ENCODE results near the gene ZSWIM7. TPM values are rescaled to one million over a fixed set of nuclear protein-coding genes. Genes with fewer than 3 reads are reported as not detected.

ZSWIM7 gene
- total RNA-seq, 4 donors from 2014 or later, result 9.1 to 15.4 (median 12.5) TPM

DNA sequence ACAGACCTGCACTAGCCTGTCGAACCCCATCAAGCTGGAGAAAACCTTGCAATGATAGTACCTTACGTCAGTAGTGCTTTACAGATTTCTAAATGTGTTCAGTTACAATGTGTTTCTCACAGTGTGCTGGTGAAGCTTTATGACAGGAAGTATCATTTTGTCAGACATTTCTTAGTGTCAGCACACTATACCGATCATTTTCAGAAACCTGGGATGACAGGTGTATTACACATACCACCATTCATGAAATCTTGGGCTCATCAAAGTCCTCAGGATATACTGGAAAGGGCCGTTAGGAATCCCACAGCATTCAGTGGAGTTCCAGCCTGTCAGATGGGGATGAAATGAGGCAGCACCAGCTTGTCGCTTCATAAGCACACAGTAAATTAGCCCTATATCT is 27.4 kb upstream of the ZSWIM7 start:
- no peaks in the 10 kb centered on the region for H3K27me3 ChIP-seq
- 97% methylated on average over 5 of the region's 5 CpGs for WGBS
- no peaks in the 10 kb centered on the region for H3K9me3 ChIP-seq
- TF ChIP-seq, protein P1, sequence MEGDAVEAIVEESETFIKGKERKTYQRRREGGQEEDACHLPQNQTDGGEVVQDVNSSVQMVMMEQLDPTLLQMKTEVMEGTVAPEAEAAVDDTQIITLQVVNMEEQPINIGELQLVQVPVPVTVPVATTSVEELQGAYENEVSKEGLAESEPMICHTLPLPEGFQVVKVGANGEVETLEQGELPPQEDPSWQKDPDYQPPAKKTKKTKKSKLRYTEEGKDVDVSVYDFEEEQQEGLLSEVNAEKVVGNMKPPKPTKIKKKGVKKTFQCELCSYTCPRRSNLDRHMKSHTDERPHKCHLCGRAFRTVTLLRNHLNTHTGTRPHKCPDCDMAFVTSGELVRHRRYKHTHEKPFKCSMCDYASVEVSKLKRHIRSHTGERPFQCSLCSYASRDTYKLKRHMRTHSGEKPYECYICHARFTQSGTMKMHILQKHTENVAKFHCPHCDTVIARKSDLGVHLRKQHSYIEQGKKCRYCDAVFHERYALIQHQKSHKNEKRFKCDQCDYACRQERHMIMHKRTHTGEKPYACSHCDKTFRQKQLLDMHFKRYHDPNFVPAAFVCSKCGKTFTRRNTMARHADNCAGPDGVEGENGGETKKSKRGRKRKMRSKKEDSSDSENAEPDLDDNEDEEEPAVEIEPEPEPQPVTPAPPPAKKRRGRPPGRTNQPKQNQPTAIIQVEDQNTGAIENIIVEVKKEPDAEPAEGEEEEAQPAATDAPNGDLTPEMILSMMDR (IDR thresholded peaks at IDR 0.05), result no peak
- TF ChIP-seq POLR2A (IDR thresholded peaks at IDR 0.05) (no peak), EP300 (IDR thresholded peaks at IDR 0.05) (no peak), POLR2AphosphoS5 (IDR thresholded peaks at IDR 0.05) (no peak)
- no peak for DNase-seq (ENCODE audit: low spot score in 2 of 2)
- no peak overlapping the region for H3K4me3 ChIP-seq
- peaks cover 9% of the 10 kb centered on the region for H3K4me1 ChIP-seq
- H3K27ac ChIP-seq, result no peak overlapping the region
- peaks cover 73% of the 10 kb centered on the region for H3K36me3 ChIP-seq

DNA sequence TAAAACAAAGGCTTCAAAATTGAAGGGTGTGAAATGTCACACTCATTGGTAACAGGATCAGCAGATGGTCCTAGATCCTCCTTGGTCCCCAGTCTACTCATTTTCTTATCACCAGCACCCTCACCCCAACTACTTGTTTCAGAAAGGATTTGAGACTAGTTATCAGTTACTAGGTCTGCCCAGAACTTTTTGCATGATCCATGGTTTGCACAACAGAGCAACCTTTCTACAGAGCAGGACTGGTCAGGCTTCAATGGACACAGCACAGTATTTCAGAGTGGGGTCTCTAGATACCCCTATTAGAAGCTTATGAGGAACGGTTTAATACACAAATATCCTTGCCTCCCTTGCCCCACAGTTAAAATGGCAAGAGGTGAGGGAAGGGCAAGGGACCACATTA is 25.7 kb upstream of the ZSWIM7 start:
- TF ChIP-seq, protein P1 (IDR thresholded peaks at IDR 0.05), result no peak
- TF ChIP-seq POLR2AphosphoS5 (IDR thresholded peaks at IDR 0.05) (no peak), EP300 (IDR thresholded peaks at IDR 0.05) (no peak), POLR2A (IDR thresholded peaks at IDR 0.05) (no peak)
- Histone ChIP-seq H3K27ac (no peak overlapping the region), H3K27me3 (no peaks in the 10 kb centered on the region), H3K36me3 (peaks cover 61% of the 10 kb centered on the region), H3K4me3 (no peak overlapping the region), H3K9me3 (no peaks in the 10 kb centered on the region), H3K4me1 (peaks cover 9% of the 10 kb centered on the region)
- DNase-seq (ENCODE audit: low spot score in 2 of 2), result no peak
- 100% methylated on average over 1 of the region's 1 CpG for WGBS

DNA sequence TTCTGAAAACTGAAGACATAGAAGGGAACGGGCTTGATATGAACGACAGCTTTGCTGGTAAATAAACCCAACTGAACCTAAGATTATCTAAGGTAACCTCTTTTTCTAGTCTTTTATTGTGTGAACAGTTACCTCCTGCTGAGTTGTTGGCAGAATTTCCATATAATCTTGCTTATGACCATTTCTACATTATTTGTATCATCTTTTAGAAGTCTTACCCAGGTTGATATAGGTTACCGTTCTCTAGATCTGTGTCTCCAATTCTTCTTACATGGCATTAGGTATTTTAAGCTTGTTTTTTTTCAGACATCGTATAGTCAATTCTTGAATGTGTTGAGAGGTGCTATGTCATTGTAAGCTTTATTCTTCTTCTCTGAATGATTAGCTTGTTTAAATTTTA is 24.4 kb upstream of the ZSWIM7 start:
- H3K9me3 ChIP-seq, result no peaks in the 10 kb centered on the region
- peaks cover 57% of the 10 kb centered on the region for H3K36me3 ChIP-seq
- WGBS, result 71% methylated on average over 4 of the region's 4 CpGs
- H3K27me3 ChIP-seq, result no peaks in the 10 kb centered on the region
- no peak overlapping the region for H3K4me3 ChIP-seq
- no peak for DNase-seq (ENCODE audit: low spot score in 2 of 2)
- no peak overlapping the region for H3K27ac ChIP-seq
- TF ChIP-seq POLR2A (IDR thresholded peaks at IDR 0.05), result no peak
- TF ChIP-seq POLR2AphosphoS5 (IDR thresholded peaks at IDR 0.05), result no peak
- TF ChIP-seq, protein P1 (IDR thresholded peaks at IDR 0.05), result no peak
- no peak for TF ChIP-seq EP300 (IDR thresholded peaks at IDR 0.05)
- peaks cover 9% of the 10 kb centered on the region for H3K4me1 ChIP-seq

DNA sequence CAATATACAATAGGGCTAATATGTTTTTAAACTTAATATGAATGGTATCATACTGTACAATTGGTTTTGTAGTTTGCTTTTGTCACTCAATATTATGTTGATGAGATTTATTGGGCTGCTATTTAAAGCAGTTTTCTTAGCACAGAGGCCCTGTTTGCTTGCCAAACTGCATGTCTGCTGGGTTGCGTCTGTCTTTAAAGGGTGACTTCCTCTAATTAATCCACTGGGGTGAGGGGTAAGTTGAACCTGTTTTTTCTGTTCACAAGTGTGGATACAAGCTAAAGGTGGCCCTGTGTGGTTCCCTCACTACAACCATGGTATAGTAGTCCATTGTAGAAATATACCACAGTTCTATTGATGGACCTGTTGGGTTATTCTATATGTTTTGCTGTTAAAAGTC is 19.8 kb upstream of the ZSWIM7 start:
- H3K9me3 ChIP-seq, result no peaks in the 10 kb centered on the region
- H3K4me3 ChIP-seq, result no peak overlapping the region
- WGBS, result 68% methylated on average over 1 of the region's 1 CpG
- no peaks in the 10 kb centered on the region for H3K27me3 ChIP-seq
- DNase-seq (ENCODE audit: low spot score in 2 of 2), result no peak
- H3K27ac ChIP-seq, result no peak overlapping the region
- no peaks in the 10 kb centered on the region for H3K4me1 ChIP-seq
- H3K36me3 ChIP-seq, result peaks cover 27% of the 10 kb centered on the region
- TF ChIP-seq, protein P1 (IDR thresholded peaks at IDR 0.05), result no peak
- no peak for TF ChIP-seq POLR2A (IDR thresholded peaks at IDR 0.05)
- no peak for TF ChIP-seq POLR2AphosphoS5 (IDR thresholded peaks at IDR 0.05)
- TF ChIP-seq EP300 (IDR thresholded peaks at IDR 0.05), result no peak

DNA sequence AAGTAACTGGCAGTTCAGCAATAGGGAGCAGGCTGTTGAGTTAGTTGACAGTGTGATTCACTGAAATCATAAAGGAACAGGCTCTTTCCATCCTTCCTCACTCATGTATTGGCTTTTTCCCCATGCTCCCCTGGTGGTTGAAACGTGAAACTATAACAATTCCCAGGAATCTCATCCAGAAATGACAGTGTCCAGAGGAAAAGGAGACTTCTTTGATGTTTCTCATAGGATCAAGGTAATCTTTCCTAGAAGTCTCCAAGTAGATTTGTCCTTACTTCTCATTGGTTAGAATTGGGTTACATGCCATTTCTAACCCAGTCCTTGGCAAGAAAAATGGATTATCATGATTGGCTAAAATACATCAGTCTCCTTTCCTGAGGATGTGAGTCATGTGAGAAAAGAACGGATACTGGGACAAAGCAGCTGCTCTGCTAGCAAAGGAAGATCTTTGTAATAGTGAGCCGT is 14.5 kb upstream of the ZSWIM7 start:
- Histone ChIP-seq H3K4me1 (peaks cover 7% of the 10 kb centered on the region), H3K9me3 (no peaks in the 10 kb centered on the region), H3K27ac (no peak overlapping the region), H3K27me3 (no peaks in the 10 kb centered on the region), H3K4me3 (no peak overlapping the region), H3K36me3 (peaks cover 39% of the 10 kb centered on the region)
- 44% methylated on average over 3 of the region's 3 CpGs for WGBS
- no peak for DNase-seq (ENCODE audit: low spot score in 2 of 2)
- no peak for TF ChIP-seq POLR2AphosphoS5 (IDR thresholded peaks at IDR 0.05)
- TF ChIP-seq, protein P1 (IDR thresholded peaks at IDR 0.05), result peak; percentile 27 to 33

Data from suprapubic skin (tissue), 4 donors.